Measurements from ENCODE around the gene FAM90A26. TPM values are rescaled to one million over a fixed set of nuclear protein-coding genes. Genes with fewer than 3 reads are reported as not detected.
"Not testable (repeated sequence)": the region's sequence is repeated elsewhere in the genome, so short reads cannot be mapped to it uniquely, and the experiment has no call there.

FAM90A26 gene
- total RNA-seq, 1 donor from 2014 or later = not detected

DNA sequence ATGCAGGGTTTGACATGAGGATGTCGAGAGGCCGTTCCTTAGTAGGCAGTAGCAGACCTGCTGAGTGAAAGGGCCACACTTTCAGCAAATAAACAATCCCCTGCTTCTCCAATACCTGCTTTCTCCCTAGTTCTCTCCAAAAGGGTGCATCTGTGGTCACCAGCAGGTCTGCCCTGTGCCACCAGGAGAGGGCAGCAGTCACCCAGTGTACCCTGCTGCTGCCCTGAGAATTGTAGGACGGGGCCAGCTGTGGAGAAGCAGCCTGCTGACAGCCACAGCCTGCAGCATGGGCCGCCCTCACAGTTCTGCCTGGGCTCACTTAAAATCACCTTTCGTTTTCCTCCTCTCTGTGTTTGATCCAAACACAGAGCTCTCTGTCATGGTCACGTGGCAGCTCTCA, 11.8 kb upstream of the FAM90A26 start:
- intact Hi-C loops (cut with micrococcal nuclease) = not testable (repeated sequence)

- intact Hi-C loops (cut with micrococcal nuclease) = not testable (repeated sequence)
Measured at GRCh38 chr4:9160046-9160445, 10.2 kb upstream of the FAM90A26 start.

- intact Hi-C loops (cut with micrococcal nuclease) = not testable (repeated sequence)
Measured at GRCh38 chr4:9165990-9166389, 4.2 kb upstream of the FAM90A26 start.

GRCh38 chr4:9210357-9210756, 40.1 kb downstream of the FAM90A26 start, which contains the start of gene USP17L10:
USP17L10 (plus strand) TSS chr4:9210657; CDS start chr4:9210657, 0 bp downstream.
- intact Hi-C loops (cut with micrococcal nuclease) = not testable (repeated sequence)

DNA sequence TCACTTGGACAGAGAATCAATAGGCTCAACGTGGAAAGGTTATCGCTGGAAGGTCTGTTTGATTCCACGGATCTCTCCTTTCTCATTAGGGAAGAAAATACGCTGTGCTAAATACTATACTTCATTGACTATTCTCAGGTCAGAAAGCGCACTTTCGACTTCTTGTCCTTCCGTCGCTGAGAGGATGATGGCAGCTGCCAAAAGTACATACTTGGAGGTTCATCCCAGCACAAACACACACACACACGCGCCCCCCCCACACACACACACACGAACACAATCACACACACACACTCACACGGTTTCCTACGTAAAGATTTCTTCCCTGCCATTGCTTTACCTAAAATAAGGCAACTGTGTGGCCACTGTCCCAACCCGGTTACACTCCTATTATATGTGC, 44.5 kb downstream of the FAM90A26 start:
- intact Hi-C loops (cut with micrococcal nuclease) = not testable (repeated sequence)

DNA sequence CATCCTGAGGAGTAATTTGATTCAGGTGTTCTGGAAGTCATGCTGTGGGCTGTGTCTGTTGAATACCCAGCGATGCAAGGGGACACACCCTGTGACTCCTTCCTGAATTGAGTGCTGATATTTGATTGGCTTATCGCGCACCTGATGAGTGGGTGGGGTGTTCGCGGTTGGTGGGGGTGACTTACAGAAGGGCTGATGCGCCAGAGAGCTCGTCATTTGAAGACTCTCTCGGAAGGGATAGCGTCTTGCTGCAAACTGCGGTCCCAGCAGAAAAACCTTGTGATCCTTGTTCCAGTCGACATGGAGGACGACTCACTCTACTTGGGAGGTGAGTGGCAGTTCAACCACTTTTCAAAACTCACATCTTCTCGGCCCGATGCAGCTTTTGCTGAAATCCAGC, 44.9 kb downstream of the FAM90A26 start, which contains the start of gene USP17L11:
Gene USP17L11 (plus strand): TSS at position 301 of the 400 bp plus-strand sequence. CDS start 0 bp downstream, at position 301.
- intact Hi-C loops (cut with micrococcal nuclease) = not testable (repeated sequence)

GRCh38 chr4:9219852-9220251, 49.6 kb downstream of the FAM90A26 start, which contains the start of gene USP17L12:
USP17L12 (plus strand) TSS chr4:9220152; CDS start chr4:9220152, 0 bp downstream.
- intact Hi-C loops (cut with micrococcal nuclease) = not testable (repeated sequence)

GRCh38 chr4:9224596-9224995, 54.4 kb downstream of the FAM90A26 start, which contains the start of gene USP17L13:
USP17L13 (plus strand) TSS chr4:9224896; CDS start chr4:9224896, 0 bp downstream.
- intact Hi-C loops (cut with micrococcal nuclease) = not testable (repeated sequence)

Other genes with a start within 250 kb of the FAM90A26 start
- not detected in 2 replicates for gene USP17L10, start 40.2 kb downstream of the FAM90A26 start, total RNA-seq
- not detected in 2 replicates for gene USP17L11, start 45.0 kb downstream of the FAM90A26 start, total RNA-seq
- gene USP17L12, start 49.7 kb downstream of the FAM90A26 start, total RNA-seq = not detected in 2 replicates
- not detected in 2 replicates for gene USP17L13, start 54.5 kb downstream of the FAM90A26 start, total RNA-seq
- gene USP17L15, start 64.0 kb downstream of the FAM90A26 start, total RNA-seq = not detected in 2 replicates
- gene USP17L17, start 73.5 kb downstream of the FAM90A26 start, total RNA-seq = not detected in 2 replicates
- gene USP17L18, start 78.2 kb downstream of the FAM90A26 start, total RNA-seq = not detected in 2 replicates
- not detected in 2 replicates for gene USP17L19, start 83.0 kb downstream of the FAM90A26 start, total RNA-seq
- not detected in 2 replicates for gene USP17L20, start 87.7 kb downstream of the FAM90A26 start, total RNA-seq
- gene USP17L21, start 92.5 kb downstream of the FAM90A26 start, total RNA-seq = not detected in 2 replicates
- gene USP17L22, start 97.2 kb downstream of the FAM90A26 start, total RNA-seq = not detected in 2 replicates
- not detected in 2 replicates for gene USP17L24, start 154.8 kb downstream of the FAM90A26 start, total RNA-seq
- gene USP17L25, start 159.5 kb downstream of the FAM90A26 start, total RNA-seq = not detected in 2 replicates
- not detected in 2 replicates for gene USP17L26, start 164.2 kb downstream of the FAM90A26 start, total RNA-seq
- gene USP17L5, start 169.0 kb downstream of the FAM90A26 start, total RNA-seq = not detected in 2 replicates
- not detected in 2 replicates for gene USP17L27, start 173.7 kb downstream of the FAM90A26 start, total RNA-seq
- not detected in 2 replicates for gene USP17L28, start 178.5 kb downstream of the FAM90A26 start, total RNA-seq
- gene USP17L29, start 183.2 kb downstream of the FAM90A26 start, total RNA-seq = not detected in 2 replicates
- not detected in 2 replicates for gene USP17L30, start 192.7 kb downstream of the FAM90A26 start, total RNA-seq